K562 (cell line): ENCODE data around the gene LAPTM4A. TPM values are rescaled to one million over a fixed set of nuclear protein-coding genes. Genes with fewer than 3 reads are reported as not detected.
A peak's percentile ranks its signal among the peaks of the same experiment; 100 is the strongest.

Experiments
- ATF1 ChIP-seq, 2 experiments: fragments of 450-650 bp in 1 of 2; IDR thresholded peaks; 2 replicates each; pipeline ENCODE4 v1.6.1; 2016; ENCODE audit warnings: missing compliant biosample characterization in 1 of 2, missing genetic modification characterization in 1 of 2
- BRF2 ChIP-seq: IDR thresholded peaks from 3 replicates; pipeline ENCODE4 v1.6.1; 2011; ENCODE audit warnings: borderline replicate concordance, mild to moderate bottlenecking; ENCODE audit not compliant: insufficient read length, insufficient read depth
- CBX3 ChIP-seq, 2 experiments: IDR thresholded peaks; 1 replicate in 1 of 2; 2 replicates in 1 of 2; pipeline ENCODE4 v1.6.1; 2012; ENCODE audit warnings: inconsistent platforms in 2 of 2, low read length in 2 of 2, borderline replicate concordance in 1 of 2, control low read depth in 1 of 2
- ESRRA ChIP-seq: fragments of 450-650 bp; IDR thresholded peaks from 2 replicates; pipeline ENCODE4 v1.6.1; 2014; ENCODE audit warnings: low read depth, mild to moderate bottlenecking, moderate library complexity, borderline replicate concordance
- KDM2B ChIP-seq: fragments of 250-450 bp; sonication (Bioruptor Pico); IDR thresholded peaks from 2 replicates; pipeline ENCODE4 v1.8.0; 2021; ENCODE audit warnings: mild to moderate bottlenecking, moderate library complexity
- NFE2L1 ChIP-seq: fragments of 450-650 bp; IDR thresholded peaks from 2 replicates; pipeline ENCODE4 v1.6.1; 2016; ENCODE audit warnings: missing genetic modification characterization, low read depth, mild to moderate bottlenecking, missing compliant biosample characterization, moderate library complexity, borderline replicate concordance
- PKNOX1 ChIP-seq: fragments of 450-650 bp; IDR thresholded peaks from 2 replicates; pipeline ENCODE4 v1.6.1; 2016
- PRPF4 ChIP-seq: fragments of 200-400 bp; formaldehyde crosslinking; IDR thresholded peaks from one replicate; pipeline ENCODE4 v1.6.1; 2017; ENCODE audit warnings: low read length, low read depth, mild to moderate bottlenecking; ENCODE audit not compliant: insufficient read depth, poor library complexity, severe bottlenecking
- RBFOX2 ChIP-seq: fragments of 200-400 bp; formaldehyde crosslinking; IDR thresholded peaks from 2 replicates; pipeline ENCODE4 v1.6.1; 2017; ENCODE audit warnings: low read depth, mild to moderate bottlenecking, low read length, moderate library complexity
- RERE ChIP-seq: sonication (generic); formaldehyde crosslinking; IDR thresholded peaks from 2 replicates; pipeline ENCODE4 v1.8.0; 2023; ENCODE audit warnings: missing genetic modification reagents, mild to moderate bottlenecking, borderline replicate concordance
- TSHZ1 ChIP-seq: fragments of 250-450 bp; sonication (Bioruptor Pico); IDR thresholded peaks from 2 replicates; pipeline ENCODE4 v1.4.0; 2020; ENCODE audit warnings: mild to moderate bottlenecking, moderate library complexity
- ZNF449 ChIP-seq: fragments of 250-450 bp; sonication (Bioruptor Pico); IDR thresholded peaks from 2 replicates; pipeline ENCODE4 v1.8.0; 2022; ENCODE audit warnings: moderate library complexity, mild to moderate bottlenecking, inconsistent platforms
- polyA plus RNA-seq, 8 experiments: library from polyadenylated mRNA; depleted of rRNA in 4 of 8; stranded (reverse) in 5 of 8; unstranded in 3 of 8; fragments of >200 nt; fragmentation: Nextera tagmentation in 2 of 8; fragmentation: Illumina TruSeq in 1 of 8; extraction: Ambion mirVana in 2 of 8; extraction: Trizol in 1 of 8; gene quantifications; 2 replicates each; pipeline versions ENCODE4 v1.2.1 to v1.2.3, GENCODE V29; 2011 to 2014; ENCODE audit warnings: inconsistent platforms in 1 of 8, missing spikeins in 1 of 8
- total RNA-seq, 7 experiments: library from RNA; depleted of rRNA in 6 of 7; stranded (reverse); fragments of >200 nt in 6 of 7; fragmentation: Illumina TruSeq in 2 of 7; extraction: Trizol in 2 of 7; gene quantifications; 2 replicates each; pipeline versions ENCODE4 v1.2.1 to v1.2.3, GENCODE V29; 2011 to 2021; ENCODE audit warnings: low replicate concordance in 1 of 7

The LAPTM4A gene
- total and polyA plus RNA-seq, 9 of the 15 experiments (the other 6 are each of a cell fraction or from before 2014, with no cell fraction given) = 13.4 to 157 (median 50.1) TPM

- TF ChIP-seq BRF2 (no peak), NFE2L1 (tag) (no peak), RERE (CRISPR knock-in tag) (no peak), PKNOX1 (no peak), TSHZ1 (CRISPR knock-in tag) (no peak), KDM2B (CRISPR knock-in tag) (no peak), RBFOX2 (peak; percentile 65), PRPF4 (no peak), CBX3 (IDR thresholded peaks at IDR 0.05; ENCODE audit: borderline replicate concordance in 1 of 2, low read length in 2 of 2) (peak in 1 of 2 experiments; percentile 74; a peak in 1 of 3 replicates), ESRRA (no peak), ATF1 (CRISPR knock-in tag; IDR thresholded peaks at IDR 0.05) (no peak), ATF1 (tag; IDR thresholded peaks at IDR 0.05) (peak; percentile 57; the same call in 1 of the 2 replicates), ZNF449 (CRISPR knock-in tag) (no peak)
Measured at GRCh38 chr2:19989667-19990415, 61.6 kb downstream of the LAPTM4A start, which contains the start of gene WDR35 (continued).
